ENCODE data around the gene THSD8. TPM values are rescaled to one million over a fixed set of nuclear protein-coding genes. Genes with fewer than 3 reads are reported as not detected.

The THSD8 gene
- total RNA-seq (2022; extraction: Qiagen RNA extraction; ENCODE audit: low read depth) = 0.70 to 17.2 TPM (median 12.5 TPM) in 4 of 5 replicates, not detected in the other

DNA sequence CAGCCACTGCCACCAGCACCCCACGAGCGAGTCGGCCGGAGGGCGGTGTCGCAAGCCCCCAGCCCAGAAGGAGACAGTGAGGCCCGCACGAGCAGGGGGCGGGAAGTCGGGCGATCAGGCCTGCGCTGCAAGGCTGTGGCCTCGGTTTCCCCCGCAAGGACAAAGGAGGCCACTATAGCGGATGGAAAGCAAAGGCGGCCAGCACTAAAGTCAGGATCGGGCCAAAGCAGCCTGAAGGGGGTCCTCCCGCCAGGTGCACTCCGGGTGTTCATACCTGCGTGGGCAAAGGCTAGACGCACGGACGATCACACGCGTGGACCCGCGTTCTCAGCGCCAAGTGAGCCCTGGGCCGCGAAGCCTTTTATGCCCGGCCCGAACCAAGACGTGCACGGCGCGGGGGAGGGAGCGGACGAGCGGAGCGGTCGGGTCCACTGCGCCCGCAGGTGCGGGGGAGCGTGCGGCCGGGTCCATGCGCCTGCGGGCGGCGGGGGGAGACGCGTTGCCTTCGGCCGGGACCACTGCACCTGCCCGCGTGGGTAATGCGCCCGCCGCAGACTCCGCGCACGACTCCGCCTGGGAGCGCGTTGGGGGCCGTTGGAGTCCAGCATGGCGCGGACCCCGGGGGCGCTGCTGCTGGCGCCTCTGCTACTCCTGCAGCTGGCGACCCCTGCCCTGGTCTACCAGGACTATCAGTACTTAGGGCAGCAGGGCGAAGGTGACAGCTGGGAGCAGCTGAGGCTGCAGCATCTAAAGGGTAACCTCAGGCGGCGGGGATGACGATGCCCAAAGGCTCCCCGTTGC is at the start of gene THSD8, which contains the start of gene PRDX2:
THSD8 (plus strand) TSS at position 604 of the 801 bp plus-strand sequence; CDS start at position 607, 3 bp downstream.
PRDX2 (minus strand) TSS at position 335 of the 801 bp plus-strand sequence. CDS start 539 bp downstream, outside the sequence.

DNA sequence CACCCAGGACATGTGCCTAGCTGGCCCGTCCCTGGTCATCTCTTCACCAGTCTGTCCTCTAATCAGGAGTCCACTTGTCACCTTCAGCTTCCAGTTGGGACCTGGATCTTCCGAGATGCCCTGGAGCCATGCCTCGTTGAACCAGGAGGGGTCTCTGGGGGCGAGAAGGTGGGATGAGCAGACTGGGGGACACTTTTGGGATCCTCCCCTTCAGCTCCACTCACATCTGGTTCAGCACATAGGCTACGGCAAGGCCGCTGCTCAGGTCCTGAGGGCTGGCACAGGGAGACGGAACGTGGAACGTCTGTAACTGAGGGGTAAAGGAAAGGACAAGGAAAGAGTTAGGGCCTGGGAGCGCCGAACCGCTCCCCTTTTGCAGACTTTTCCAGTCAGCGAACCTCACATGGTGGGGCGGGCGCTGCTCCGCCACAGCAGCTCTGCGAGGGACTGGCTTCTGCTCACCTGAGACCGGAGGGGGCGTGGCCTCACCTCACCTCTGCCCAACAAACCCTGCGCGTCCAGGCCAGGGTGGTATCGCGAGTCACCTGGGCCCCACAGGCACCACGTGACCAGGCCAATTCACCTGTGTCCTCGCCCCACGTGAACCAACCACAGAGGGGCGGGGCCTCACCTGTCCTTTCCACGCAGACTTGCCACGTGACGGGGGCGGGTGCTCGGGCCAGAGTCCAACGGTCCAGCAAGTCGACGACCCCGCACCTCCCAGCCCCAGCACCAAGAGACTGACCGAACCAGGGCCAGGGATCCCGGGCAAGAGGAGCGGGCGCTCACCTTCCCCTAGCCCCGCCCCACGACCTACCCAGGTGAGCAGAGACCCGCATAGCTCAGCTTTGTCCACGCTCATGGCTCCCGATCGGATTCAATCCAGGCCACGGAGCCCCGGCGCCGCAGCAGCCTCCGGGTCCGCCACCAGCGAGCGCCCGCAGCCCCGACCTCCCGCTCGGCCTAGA is 27.0 kb upstream of the THSD8 start, which contains the start of gene HOOK2:
HOOK2 (minus strand) TSS at position 965 of the 968 bp plus-strand sequence; CDS start at position 862, 103 bp downstream.

DNA sequence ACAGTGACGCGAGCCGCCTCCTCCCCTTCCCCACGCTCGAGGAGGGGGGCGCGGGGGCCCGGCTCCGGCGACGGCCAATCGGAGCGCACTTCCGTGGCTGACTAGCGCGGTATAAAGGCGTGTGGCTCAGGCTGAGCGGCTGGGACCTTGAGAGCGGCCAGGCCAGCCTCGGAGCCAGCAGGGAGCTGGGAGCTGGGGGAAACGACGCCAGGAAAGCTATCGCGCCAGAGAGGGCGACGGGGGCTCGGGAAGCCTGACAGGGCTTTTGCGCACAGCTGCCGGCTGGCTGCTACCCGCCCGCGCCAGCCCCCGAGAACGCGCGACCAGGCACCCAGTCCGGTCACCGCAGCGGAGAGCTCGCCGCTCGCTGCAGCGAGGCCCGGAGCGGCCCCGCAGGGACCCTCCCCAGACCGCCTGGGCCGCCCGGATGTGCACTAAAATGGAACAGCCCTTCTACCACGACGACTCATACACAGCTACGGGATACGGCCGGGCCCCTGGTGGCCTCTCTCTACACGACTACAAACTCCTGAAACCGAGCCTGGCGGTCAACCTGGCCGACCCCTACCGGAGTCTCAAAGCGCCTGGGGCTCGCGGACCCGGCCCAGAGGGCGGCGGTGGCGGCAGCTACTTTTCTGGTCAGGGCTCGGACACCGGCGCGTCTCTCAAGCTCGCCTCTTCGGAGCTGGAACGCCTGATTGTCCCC is 10.4 kb upstream of the THSD8 start, which contains the start of gene JUNB:
JUNB (plus strand) TSS at position 142 of the 706 bp plus-strand sequence; CDS start at position 428, 286 bp downstream.

GRCh38 chr19:12806242-12807081 is 4.6 kb downstream of the THSD8 start, which contains the start of gene RNASEH2A:
Gene RNASEH2A (plus strand): TSS chr19:12806584. CDS start chr19:12806674, 90 bp downstream.

DNA sequence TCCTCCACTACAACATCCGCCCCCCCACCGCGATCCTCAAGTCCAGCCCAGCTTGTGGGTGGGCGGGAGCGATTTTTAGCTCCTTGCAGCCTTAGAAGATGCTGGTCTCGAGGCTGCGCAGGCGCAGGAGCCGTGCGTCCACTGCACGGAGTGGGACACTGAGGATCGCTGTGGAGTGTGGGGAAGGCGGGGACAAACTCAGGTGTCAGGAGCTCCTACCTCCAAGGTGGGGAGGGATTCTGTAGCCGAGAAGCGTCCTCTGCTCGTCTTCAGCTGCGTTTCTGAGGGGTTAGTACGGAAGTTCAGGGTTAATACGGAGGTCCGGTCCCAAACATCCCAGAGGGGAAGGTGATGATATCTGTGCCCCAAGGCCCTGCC is 32.7 kb downstream of the THSD8 start, which contains the start of gene RTBDN:
RTBDN (minus strand) TSS at position 14 of the 378 bp plus-strand sequence. CDS start 4,600 bp downstream, outside the sequence.

DNA sequence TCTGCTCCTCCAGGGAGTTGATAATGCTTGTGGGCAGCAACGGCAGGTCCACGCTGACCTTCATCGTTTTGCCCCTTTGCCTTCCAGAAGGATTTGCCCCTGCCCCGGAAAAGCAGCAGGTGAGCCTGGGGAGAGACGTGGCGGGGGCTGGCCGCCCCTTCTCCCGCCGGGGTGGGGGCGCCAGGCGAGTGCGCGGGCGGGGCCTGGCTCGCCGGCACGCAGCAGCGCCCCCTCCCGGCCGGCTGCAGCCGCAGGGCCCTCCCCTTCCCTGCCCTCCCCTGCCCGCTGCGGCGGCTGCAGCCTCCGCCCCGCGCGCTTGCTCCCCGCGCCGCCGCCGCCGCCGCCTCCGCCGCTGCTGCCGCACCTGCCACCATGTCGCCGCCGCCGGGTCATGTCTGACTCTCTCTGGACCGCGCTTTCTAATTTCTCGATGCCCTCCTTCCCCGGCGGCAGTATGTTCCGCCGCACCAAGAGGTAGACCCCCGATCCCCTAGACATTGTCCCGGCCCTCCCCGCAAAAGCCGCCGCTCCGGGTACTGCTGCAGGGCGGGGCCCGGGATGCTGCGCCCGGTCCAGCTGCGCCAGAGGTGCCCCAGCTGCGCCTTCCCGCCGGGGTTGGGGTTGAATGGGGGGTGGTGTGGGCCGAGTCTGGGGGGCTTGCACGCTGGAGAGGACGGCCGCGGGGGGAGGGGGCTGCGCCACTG is 36.5 kb downstream of the THSD8 start, which contains the start of gene MAST1:
MAST1 (plus strand) TSS at position 334 of the 704 bp plus-strand sequence; CDS start at position 392, 58 bp downstream.

Other genes with a start within 250 kb of the THSD8 start
- gene ZNF490, start 191.3 kb upstream of the THSD8 start, total RNA-seq (2022; extraction: Qiagen RNA extraction; ENCODE audit: low read depth) = 0.45 to 0.81 TPM (median 0.66 TPM) in 5 replicates
- 4.3 to 6.2 TPM (median 5.3 TPM) in 5 replicates for gene ZNF791, start 191.1 kb upstream of the THSD8 start, total RNA-seq (2022; extraction: Qiagen RNA extraction; ENCODE audit: low read depth)
- 16.4 to 21.2 TPM (median 17.4 TPM) in 5 replicates for gene MAN2B1, start 135.3 kb upstream of the THSD8 start, total RNA-seq (2022; extraction: Qiagen RNA extraction; ENCODE audit: low read depth)
- 7.9 to 11.6 TPM (median 10.0 TPM) in 5 replicates for gene WDR83, start 135.3 kb upstream of the THSD8 start, total RNA-seq (2022; extraction: Qiagen RNA extraction; ENCODE audit: low read depth)
- gene DHPS, start 120.2 kb upstream of the THSD8 start, total RNA-seq (2022; extraction: Qiagen RNA extraction; ENCODE audit: low read depth) = 40.7 to 54.1 TPM (median 49.5 TPM) in 5 replicates
- not detected in 5 replicates for gene GNG14, start 114.1 kb upstream of the THSD8 start, total RNA-seq (2022; extraction: Qiagen RNA extraction; ENCODE audit: low read depth)
- gene FBXW9, start 105.4 kb upstream of the THSD8 start, total RNA-seq (2022; extraction: Qiagen RNA extraction; ENCODE audit: low read depth) = 8.2 to 13.6 TPM (median 11.5 TPM) in 5 replicates
- 27.4 to 35.2 TPM (median 32.5 TPM) in 5 replicates for gene TNPO2, start 78.1 kb upstream of the THSD8 start, total RNA-seq (2022; extraction: Qiagen RNA extraction; ENCODE audit: low read depth)
- gene TRIR, start 67.4 kb upstream of the THSD8 start, total RNA-seq (2022; extraction: Qiagen RNA extraction; ENCODE audit: low read depth) = 156 to 216 TPM (median 205 TPM) in 5 replicates
- gene GET3, start 64.6 kb upstream of the THSD8 start, total RNA-seq (2022; extraction: Qiagen RNA extraction; ENCODE audit: low read depth) = 70.9 to 96.0 TPM (median 93.4 TPM) in 5 replicates
- 0.05 to 0.14 TPM in 2 of 5 replicates, not detected in the others for gene BEST2, start 50.3 kb upstream of the THSD8 start, total RNA-seq (2022; extraction: Qiagen RNA extraction; ENCODE audit: low read depth)
- 8.1 to 12.5 TPM (median 9.9 TPM) in 5 replicates for gene HOOK2, start 26.5 kb upstream of the THSD8 start, total RNA-seq (2022; extraction: Qiagen RNA extraction; ENCODE audit: low read depth)
- 86.0 to 165 TPM (median 133 TPM) in 5 replicates for gene JUNB, start 10.6 kb upstream of the THSD8 start, total RNA-seq (2022; extraction: Qiagen RNA extraction; ENCODE audit: low read depth)
- 0.48 to 1.4 TPM (median 0.76 TPM) in 5 replicates for gene PRDX2, start 269 bp upstream of the THSD8 start, total RNA-seq (2022; extraction: Qiagen RNA extraction; ENCODE audit: low read depth)
- 32.3 to 49.1 TPM (median 44.2 TPM) in 5 replicates for gene RNASEH2A, start 4.5 kb downstream of the THSD8 start, total RNA-seq (2022; extraction: Qiagen RNA extraction; ENCODE audit: low read depth)
- gene RTBDN, start 32.5 kb downstream of the THSD8 start, total RNA-seq (2022; extraction: Qiagen RNA extraction; ENCODE audit: low read depth) = 0.10 to 0.34 TPM (median 0.22 TPM) in 4 of 5 replicates, not detected in the other
- gene MAST1, start 36.4 kb downstream of the THSD8 start, total RNA-seq (2022; extraction: Qiagen RNA extraction; ENCODE audit: low read depth) = 1.1 to 2.5 TPM (median 1.6 TPM) in 5 replicates
- 25.6 to 33.3 TPM (median 31.1 TPM) in 5 replicates for gene DNASE2, start 79.4 kb downstream of the THSD8 start, total RNA-seq (2022; extraction: Qiagen RNA extraction; ENCODE audit: low read depth)
- gene KLF1, start 85.1 kb downstream of the THSD8 start, total RNA-seq (2022; extraction: Qiagen RNA extraction; ENCODE audit: low read depth) = not detected in 5 replicates
- 9.1 to 10.2 TPM (median 9.5 TPM) in 5 replicates for gene GCDH, start 89.1 kb downstream of the THSD8 start, total RNA-seq (2022; extraction: Qiagen RNA extraction; ENCODE audit: low read depth)
- 0.33 to 0.79 TPM (median 0.42 TPM) in 5 replicates for gene SYCE2, start 117.2 kb downstream of the THSD8 start, total RNA-seq (2022; extraction: Qiagen RNA extraction; ENCODE audit: low read depth)
- 65.9 to 84.1 TPM (median 74.6 TPM) in 5 replicates for gene FARSA, start 131.6 kb downstream of the THSD8 start, total RNA-seq (2022; extraction: Qiagen RNA extraction; ENCODE audit: low read depth)
- gene CALR, start 136.5 kb downstream of the THSD8 start, total RNA-seq (2022; extraction: Qiagen RNA extraction; ENCODE audit: low read depth) = 505 to 682 TPM (median 539 TPM) in 5 replicates
- 68.9 to 85.3 TPM (median 84.8 TPM) in 5 replicates for gene RAD23A, start 143.8 kb downstream of the THSD8 start, total RNA-seq (2022; extraction: Qiagen RNA extraction; ENCODE audit: low read depth)
- 33.1 to 59.6 TPM (median 54.1 TPM) in 5 replicates for gene GADD45GIP1, start 155.2 kb downstream of the THSD8 start, total RNA-seq (2022; extraction: Qiagen RNA extraction; ENCODE audit: low read depth)
- gene DAND5, start 167.5 kb downstream of the THSD8 start, total RNA-seq (2022; extraction: Qiagen RNA extraction; ENCODE audit: low read depth) = not detected in 5 replicates
- gene NFIX, start 193.4 kb downstream of the THSD8 start, total RNA-seq (2022; extraction: Qiagen RNA extraction; ENCODE audit: low read depth) = 3.3 to 5.4 TPM (median 3.8 TPM) in 5 replicates

All from A549 treated with RU486 at 1 μM for 4 hours (cell line).